ENCODE measurements around the gene CRYZL1.

DNA sequence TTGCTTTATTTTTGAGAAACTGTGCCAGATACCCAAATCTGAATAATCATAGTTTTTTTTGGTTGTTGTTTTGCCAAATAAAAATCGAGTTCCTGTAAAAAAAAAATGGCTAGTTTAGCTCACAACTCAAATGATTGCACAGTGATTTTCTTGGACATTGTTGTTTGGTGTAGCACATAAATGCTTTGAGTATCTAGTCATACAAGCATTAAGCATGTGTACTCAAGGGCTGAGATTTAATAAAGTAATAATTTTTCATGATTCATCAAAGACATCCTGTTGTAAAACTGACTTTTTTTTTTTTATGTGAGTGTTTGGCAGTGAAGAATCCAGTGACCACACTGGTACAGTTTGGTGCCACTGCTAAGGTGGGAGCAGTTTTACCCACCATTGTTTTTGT, 19.6 kb upstream of the CRYZL1 start:
- TF ChIP-seq CTCF (IDR thresholded peaks at IDR 0.05) (no peak), POLR2A (IDR thresholded peaks at IDR 0.05) (no peak)

Data from testis (tissue), 2 donors.